ENCODE data around the gene SH3RF3. TPM values are rescaled to one million over a fixed set of nuclear protein-coding genes. Genes with fewer than 3 reads are reported as not detected.

The SH3RF3 gene
- total RNA-seq, 4 donors from 2014 or later = 2.2 to 6.1 (median 4.2) TPM

DNA sequence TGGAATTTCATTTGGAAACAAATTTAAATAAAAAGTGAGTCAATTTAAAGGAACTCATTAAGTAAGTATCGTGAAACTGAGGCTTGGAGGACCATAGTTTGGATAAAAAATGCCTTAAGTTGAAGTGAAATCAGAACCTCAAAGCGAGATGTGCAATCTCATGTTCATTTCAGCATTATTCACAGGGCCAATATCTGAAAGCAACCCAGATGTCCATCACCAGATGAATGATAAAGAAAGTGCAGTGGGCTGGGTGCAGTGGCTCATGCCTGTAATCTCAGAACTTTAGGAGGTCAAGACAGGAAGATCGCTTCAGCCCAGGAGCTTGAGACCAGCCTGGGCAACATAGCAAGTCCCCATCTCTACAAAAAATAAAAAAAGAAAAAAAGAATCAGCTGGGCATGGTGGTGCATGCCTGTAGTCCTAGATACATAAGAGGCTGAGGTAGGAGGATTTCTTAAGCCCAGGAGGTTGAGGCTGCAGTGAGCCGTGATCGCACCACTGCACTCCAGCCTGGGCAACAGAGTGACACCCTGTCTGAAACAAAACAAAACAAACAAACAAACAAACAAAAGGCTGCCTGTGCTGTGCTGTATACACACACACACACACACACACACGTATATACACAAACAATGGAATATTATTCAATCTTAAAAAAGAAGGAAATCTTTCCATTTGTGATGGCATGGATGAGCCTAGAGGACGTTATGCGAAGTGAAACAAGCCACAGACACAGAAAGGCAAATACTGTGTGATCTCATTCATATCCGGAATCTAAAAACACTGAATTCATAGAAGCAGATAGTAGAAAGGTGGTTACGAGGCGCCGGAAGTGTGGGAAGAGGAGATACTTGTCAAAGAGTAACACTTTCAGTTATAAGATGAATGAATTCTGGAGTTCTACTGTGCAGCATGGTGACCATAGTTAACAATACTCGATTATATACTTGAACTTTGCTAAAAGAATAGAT is 14.5 kb downstream of the SH3RF3 start:
- no peak overlapping the region for H3K4me3 ChIP-seq
- H3K27ac ChIP-seq = no peak overlapping the region
- DNase-seq (ENCODE audit: low spot score in 2 of 2) = no peak
- H3K9me3 ChIP-seq = no peaks in the 10 kb centered on the region
- H3K27me3 ChIP-seq = no peaks in the 10 kb centered on the region
- no peaks in the 10 kb centered on the region for H3K4me1 ChIP-seq
- 93% methylated on average over 13 of the region's 13 CpGs for WGBS
- H3K36me3 ChIP-seq = no peaks in the 10 kb centered on the region
- TF ChIP-seq POLR2A (IDR thresholded peaks at IDR 0.05) = no peak
- TF ChIP-seq EP300 (IDR thresholded peaks at IDR 0.05) = no peak
- no peak for TF ChIP-seq POLR2AphosphoS5 (IDR thresholded peaks at IDR 0.05)
- TF ChIP-seq, protein P1, sequence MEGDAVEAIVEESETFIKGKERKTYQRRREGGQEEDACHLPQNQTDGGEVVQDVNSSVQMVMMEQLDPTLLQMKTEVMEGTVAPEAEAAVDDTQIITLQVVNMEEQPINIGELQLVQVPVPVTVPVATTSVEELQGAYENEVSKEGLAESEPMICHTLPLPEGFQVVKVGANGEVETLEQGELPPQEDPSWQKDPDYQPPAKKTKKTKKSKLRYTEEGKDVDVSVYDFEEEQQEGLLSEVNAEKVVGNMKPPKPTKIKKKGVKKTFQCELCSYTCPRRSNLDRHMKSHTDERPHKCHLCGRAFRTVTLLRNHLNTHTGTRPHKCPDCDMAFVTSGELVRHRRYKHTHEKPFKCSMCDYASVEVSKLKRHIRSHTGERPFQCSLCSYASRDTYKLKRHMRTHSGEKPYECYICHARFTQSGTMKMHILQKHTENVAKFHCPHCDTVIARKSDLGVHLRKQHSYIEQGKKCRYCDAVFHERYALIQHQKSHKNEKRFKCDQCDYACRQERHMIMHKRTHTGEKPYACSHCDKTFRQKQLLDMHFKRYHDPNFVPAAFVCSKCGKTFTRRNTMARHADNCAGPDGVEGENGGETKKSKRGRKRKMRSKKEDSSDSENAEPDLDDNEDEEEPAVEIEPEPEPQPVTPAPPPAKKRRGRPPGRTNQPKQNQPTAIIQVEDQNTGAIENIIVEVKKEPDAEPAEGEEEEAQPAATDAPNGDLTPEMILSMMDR (IDR thresholded peaks at IDR 0.05) = no peak

DNA sequence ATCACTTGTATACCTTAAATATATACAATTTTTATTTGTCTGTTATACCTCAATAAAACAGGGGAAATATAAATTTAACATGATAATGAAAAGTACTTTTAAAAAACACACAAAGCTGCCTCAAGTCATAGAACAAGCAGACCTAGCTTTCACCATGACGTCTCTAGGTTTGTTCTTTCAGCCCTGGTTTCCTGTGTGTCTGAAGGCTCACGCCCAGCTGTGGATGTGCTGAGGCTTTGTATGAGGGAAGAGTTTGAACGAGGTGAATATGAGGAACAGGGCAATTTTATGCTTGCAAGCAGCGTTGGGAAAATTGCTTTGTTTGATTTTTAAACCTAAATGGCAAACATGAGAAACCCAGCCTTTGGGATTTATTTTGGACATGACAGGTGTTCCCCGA is 15.3 kb downstream of the SH3RF3 start:
- WGBS = 78% methylated on average over 5 of the region's 5 CpGs
- no peak for DNase-seq (ENCODE audit: low spot score in 2 of 2)

DNA sequence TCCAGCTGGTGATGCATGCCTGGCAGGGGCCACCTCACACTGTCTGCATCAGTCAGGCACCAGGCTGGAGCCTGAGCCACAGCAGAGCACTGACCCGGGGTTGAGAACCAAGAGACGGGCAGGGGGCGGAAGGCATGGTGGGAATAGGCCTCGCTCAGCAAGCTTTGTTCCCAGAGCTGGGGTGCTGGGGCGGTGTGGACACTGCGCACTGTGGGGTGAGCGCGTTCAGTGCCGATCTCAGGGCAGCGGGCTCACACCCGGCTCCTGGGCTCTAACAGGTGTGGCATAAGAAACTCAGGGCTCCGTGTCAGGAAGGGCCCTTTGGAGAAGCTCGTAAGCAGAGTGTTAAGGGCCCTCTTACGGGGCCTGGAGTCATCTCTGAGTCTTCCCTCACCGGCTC is 15.7 kb downstream of the SH3RF3 start:
- TF ChIP-seq POLR2A (IDR thresholded peaks at IDR 0.05) = no peak
- TF ChIP-seq POLR2AphosphoS5 (IDR thresholded peaks at IDR 0.05) = no peak
- TF ChIP-seq, protein P1 (IDR thresholded peaks at IDR 0.05) = no peak
- no peak for TF ChIP-seq EP300 (IDR thresholded peaks at IDR 0.05)
- WGBS = 100% methylated on average over 6 of the region's 15 CpGs

More for the DNA sequence above, 15.3 kb downstream of the SH3RF3 start:
- Histone ChIP-seq H3K9me3 (no peaks in the 10 kb centered on the region), H3K4me3 (no peak overlapping the region), H3K36me3 (no peaks in the 10 kb centered on the region), H3K4me1 (no peaks in the 10 kb centered on the region), H3K27ac (no peak overlapping the region), H3K27me3 (no peaks in the 10 kb centered on the region)
- TF ChIP-seq EP300 (IDR thresholded peaks at IDR 0.05) (no peak), POLR2A (IDR thresholded peaks at IDR 0.05) (no peak), POLR2AphosphoS5 (IDR thresholded peaks at IDR 0.05) (no peak)
- TF ChIP-seq, protein P1 (IDR thresholded peaks at IDR 0.05) = no peak

DNA sequence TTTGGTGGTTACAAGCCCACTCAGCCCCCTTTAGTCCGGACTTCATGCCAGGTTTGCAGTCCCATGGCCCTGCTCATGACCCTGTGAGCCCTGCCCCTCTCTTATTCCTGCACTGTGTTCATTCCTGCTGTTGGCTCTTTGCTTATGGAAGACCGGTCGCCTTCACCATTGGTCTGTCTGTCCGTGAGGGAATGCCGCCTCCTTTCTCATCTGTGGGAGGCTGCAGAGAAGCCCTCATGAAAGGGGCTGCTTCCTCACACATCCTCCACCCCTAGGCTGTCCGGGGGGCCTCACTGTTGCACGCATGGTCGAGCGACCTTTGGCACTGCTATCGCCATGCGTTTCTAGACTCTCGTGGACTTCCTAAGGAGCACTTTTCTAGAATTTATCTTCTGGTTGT is 16.3 kb downstream of the SH3RF3 start:
- DNase-seq (ENCODE audit: low spot score in 2 of 2) = no peak
- H3K27me3 ChIP-seq = no peaks in the 10 kb centered on the region
- TF ChIP-seq POLR2AphosphoS5 (IDR thresholded peaks at IDR 0.05) (no peak), POLR2A (IDR thresholded peaks at IDR 0.05) (no peak), EP300 (IDR thresholded peaks at IDR 0.05) (no peak)
- TF ChIP-seq, protein P1 (IDR thresholded peaks at IDR 0.05) = no peak
- no peaks in the 10 kb centered on the region for H3K36me3 ChIP-seq
- no peaks in the 10 kb centered on the region for H3K9me3 ChIP-seq
- no peak overlapping the region for H3K27ac ChIP-seq
- no peak overlapping the region for H3K4me3 ChIP-seq
- WGBS = 92% methylated on average over 12 of the region's 12 CpGs
- H3K4me1 ChIP-seq = no peaks in the 10 kb centered on the region

More for the DNA sequence above, 15.7 kb downstream of the SH3RF3 start:
- no peaks in the 10 kb centered on the region for H3K4me1 ChIP-seq
- no peak overlapping the region for H3K4me3 ChIP-seq
- no peaks in the 10 kb centered on the region for H3K9me3 ChIP-seq
- DNase-seq (ENCODE audit: low spot score in 2 of 2) = no peak
- no peaks in the 10 kb centered on the region for H3K27me3 ChIP-seq
- H3K36me3 ChIP-seq = no peaks in the 10 kb centered on the region
- no peak overlapping the region for H3K27ac ChIP-seq

DNA sequence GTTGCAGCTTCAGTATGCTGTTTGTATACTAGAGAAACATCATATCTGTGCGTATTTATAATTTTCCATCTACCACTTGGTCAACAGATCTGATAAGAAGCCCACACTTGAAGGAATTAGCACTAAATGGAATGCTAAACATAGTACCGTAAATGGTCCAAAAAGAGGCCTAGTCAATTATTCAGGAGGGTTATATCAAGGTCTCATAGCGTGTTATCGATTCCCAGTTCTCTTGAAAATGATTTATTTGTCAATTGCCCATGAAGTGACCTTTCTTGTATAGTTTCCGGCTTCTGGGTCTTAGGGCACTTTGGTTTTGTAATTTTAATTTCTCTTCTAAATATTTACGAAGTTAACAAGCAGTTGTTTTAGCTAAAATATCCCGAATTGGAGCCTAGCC is 18.4 kb downstream of the SH3RF3 start:
- no peak for TF ChIP-seq POLR2A (IDR thresholded peaks at IDR 0.05)
- TF ChIP-seq POLR2AphosphoS5 (IDR thresholded peaks at IDR 0.05) = no peak
- TF ChIP-seq EP300 (IDR thresholded peaks at IDR 0.05) = no peak
- TF ChIP-seq, protein P1 (IDR thresholded peaks at IDR 0.05) = no peak
- no peak overlapping the region for H3K4me3 ChIP-seq
- 95% methylated on average over 7 of the region's 7 CpGs for WGBS
- H3K9me3 ChIP-seq = no peaks in the 10 kb centered on the region
- H3K27ac ChIP-seq = no peak overlapping the region
- no peaks in the 10 kb centered on the region for H3K27me3 ChIP-seq
- H3K36me3 ChIP-seq = no peaks in the 10 kb centered on the region
- no peak for DNase-seq (ENCODE audit: low spot score in 2 of 2)
- H3K4me1 ChIP-seq = no peaks in the 10 kb centered on the region
